ENCODE measurements around the gene CDK9. TPM values are rescaled to one million over a fixed set of nuclear protein-coding genes. Genes with fewer than 3 reads are reported as not detected.
A peak's percentile ranks its signal among the peaks of the same experiment; 100 is the strongest.

The CDK9 gene
- 10 to 100 TPM; 52.0 to 61.3 (median 56.2) TPM for total RNA-seq (2021; fragmentation: NEBNext Ultra II Directional; extraction: Animal tissue kit (Norgen Biotek cat#: 25700))
- long read RNA-seq, transcript CDK9-201 (7 exons, 2,463 nt): major isoform, 29 of 33 reads
- long read RNA-seq, partial matches to known transcripts: 1 of 33 reads
- long read RNA-seq, other reads (novel, unspliced or antisense): 3 of 33 reads

GRCh38 chr9:127785933-127786772, at the start of gene CDK9:
TSS of gene CDK9 (plus strand) at chr9:127786034. CDS start at chr9:127786149, 115 bp downstream.
- TF ChIP-seq, protein P1, sequence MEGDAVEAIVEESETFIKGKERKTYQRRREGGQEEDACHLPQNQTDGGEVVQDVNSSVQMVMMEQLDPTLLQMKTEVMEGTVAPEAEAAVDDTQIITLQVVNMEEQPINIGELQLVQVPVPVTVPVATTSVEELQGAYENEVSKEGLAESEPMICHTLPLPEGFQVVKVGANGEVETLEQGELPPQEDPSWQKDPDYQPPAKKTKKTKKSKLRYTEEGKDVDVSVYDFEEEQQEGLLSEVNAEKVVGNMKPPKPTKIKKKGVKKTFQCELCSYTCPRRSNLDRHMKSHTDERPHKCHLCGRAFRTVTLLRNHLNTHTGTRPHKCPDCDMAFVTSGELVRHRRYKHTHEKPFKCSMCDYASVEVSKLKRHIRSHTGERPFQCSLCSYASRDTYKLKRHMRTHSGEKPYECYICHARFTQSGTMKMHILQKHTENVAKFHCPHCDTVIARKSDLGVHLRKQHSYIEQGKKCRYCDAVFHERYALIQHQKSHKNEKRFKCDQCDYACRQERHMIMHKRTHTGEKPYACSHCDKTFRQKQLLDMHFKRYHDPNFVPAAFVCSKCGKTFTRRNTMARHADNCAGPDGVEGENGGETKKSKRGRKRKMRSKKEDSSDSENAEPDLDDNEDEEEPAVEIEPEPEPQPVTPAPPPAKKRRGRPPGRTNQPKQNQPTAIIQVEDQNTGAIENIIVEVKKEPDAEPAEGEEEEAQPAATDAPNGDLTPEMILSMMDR (IDR thresholded peaks at IDR 0.05): no peak
- Mint-ChIP-seq H3K27ac (peak within 1 kb of the TSS; percentile 73), H3K4me1 (ENCODE audit: low read depth) (peaks cover 9% of the 10 kb centered on the region), H3K36me3 (ENCODE audit: low read depth) (peaks cover 28% of the 10 kb centered on the region), H3K4me3 (peak within 1 kb of the TSS; percentile 98), H3K27me3 (ENCODE audit: insufficient read depth) (peaks cover 4% of the 10 kb centered on the region), H3K9me3 (no peaks in the 10 kb centered on the region)
- peak; percentile 86 for DNase-seq

DNA sequence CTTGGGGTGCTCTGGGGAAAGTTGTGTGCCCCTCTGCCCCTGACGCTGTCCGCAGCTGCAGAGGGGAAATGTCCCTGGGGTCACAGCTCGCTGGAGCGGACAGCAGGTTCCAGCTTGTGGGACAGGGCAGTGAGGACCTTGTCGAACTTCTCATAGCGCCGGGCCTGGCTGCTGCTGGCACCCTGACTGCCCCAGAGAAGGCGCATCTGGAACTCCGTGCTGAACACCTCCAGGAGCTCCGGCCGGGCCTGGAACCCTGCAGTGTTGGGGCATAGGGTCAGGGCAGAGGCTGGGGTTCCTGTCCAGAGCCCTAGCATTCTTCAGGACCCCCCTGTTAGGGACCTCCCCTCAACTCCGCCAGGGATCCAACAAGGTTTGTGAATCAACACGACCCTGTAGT, 47.2 kb upstream of the CDK9 start:
- no peaks in the 10 kb centered on the region for H3K36me3 Mint-ChIP-seq (ENCODE audit: low read depth)
- H3K27me3 Mint-ChIP-seq (ENCODE audit: insufficient read depth): peaks cover 13% of the 10 kb centered on the region

GRCh38 chr9:127739614-127740330, 46.1 kb upstream of the CDK9 start:
- Mint-ChIP-seq H3K4me1 (ENCODE audit: low read depth) (peaks cover 12% of the 10 kb centered on the region), H3K36me3 (ENCODE audit: low read depth) (no peaks in the 10 kb centered on the region), H3K27me3 (ENCODE audit: insufficient read depth) (peaks cover 13% of the 10 kb centered on the region), H3K4me3 (no peak overlapping the region), H3K9me3 (no peaks in the 10 kb centered on the region), H3K27ac (no peak overlapping the region)
- TF ChIP-seq, protein P1 (IDR thresholded peaks at IDR 0.05): no peak
- DNase-seq: no peak

More for the DNA sequence above, 47.2 kb upstream of the CDK9 start:
- no peak for DNase-seq
- no peaks in the 10 kb centered on the region for H3K9me3 Mint-ChIP-seq
- H3K27ac Mint-ChIP-seq: no peak overlapping the region
- TF ChIP-seq, protein P1 (IDR thresholded peaks at IDR 0.05): no peak
- peaks cover 19% of the 10 kb centered on the region for H3K4me1 Mint-ChIP-seq (ENCODE audit: low read depth)
- no peak overlapping the region for H3K4me3 Mint-ChIP-seq

GRCh38 chr9:127741831-127742434, 43.9 kb upstream of the CDK9 start:
- DNase-seq: peak; percentile 16
- H3K27me3 Mint-ChIP-seq (ENCODE audit: insufficient read depth): peaks cover 29% of the 10 kb centered on the region
- no peaks in the 10 kb centered on the region for H3K9me3 Mint-ChIP-seq
- TF ChIP-seq, protein P1 (IDR thresholded peaks at IDR 0.05): no peak
- no peaks in the 10 kb centered on the region for H3K36me3 Mint-ChIP-seq (ENCODE audit: low read depth)
- peaks cover 12% of the 10 kb centered on the region for H3K4me1 Mint-ChIP-seq (ENCODE audit: low read depth)
- peak overlapping the region; percentile 72 for H3K27ac Mint-ChIP-seq
- H3K4me3 Mint-ChIP-seq: peak overlapping the region; percentile 83

DNA sequence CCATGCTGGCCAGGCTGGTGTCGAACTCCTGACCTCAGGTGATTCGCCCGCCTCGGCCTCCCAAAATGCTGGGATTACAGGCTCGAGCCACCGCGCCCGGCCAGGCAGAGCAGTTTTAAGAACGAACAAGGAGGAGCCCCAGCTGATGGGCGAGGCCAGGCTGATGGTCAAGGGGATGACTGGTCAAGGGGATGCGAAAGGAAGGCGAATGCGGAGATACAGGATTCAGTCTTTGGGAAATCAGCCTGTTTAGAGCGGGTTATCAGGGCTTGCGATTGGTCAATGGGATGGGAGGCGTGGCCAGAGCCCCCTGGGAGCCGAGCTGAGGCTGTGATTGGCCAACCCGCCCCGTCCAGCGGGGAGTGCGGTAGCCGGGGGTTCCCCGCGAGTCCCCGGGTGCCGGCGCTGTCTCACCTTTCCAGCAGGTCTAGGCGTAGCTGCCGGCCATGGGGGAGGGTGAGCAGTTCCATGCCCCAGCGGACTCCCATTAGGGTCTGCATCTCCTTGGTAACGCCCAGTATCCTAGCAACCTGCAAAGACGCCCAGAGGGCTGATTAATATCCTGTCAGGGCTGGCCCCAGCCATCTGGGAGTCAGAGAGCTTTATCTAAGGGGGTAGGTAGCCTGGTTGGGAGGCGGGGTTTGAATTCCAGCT, 43.3 kb upstream of the CDK9 start:
- peak; percentile 80 for DNase-seq
- Mint-ChIP-seq H3K36me3 (ENCODE audit: low read depth) (no peaks in the 10 kb centered on the region), H3K9me3 (no peaks in the 10 kb centered on the region), H3K4me3 (peak overlapping the region; percentile 83), H3K27me3 (ENCODE audit: insufficient read depth) (peaks cover 34% of the 10 kb centered on the region), H3K4me1 (ENCODE audit: low read depth) (peaks cover 12% of the 10 kb centered on the region), H3K27ac (peak overlapping the region; percentile 72)
- TF ChIP-seq, protein P1 (IDR thresholded peaks at IDR 0.05): no peak

All from HFFc6 (cell line).